SK-N-SH treated with all-trans-retinoic acid at 6 μM for 48 hours (cell line): ENCODE measurements around the gene LRR1.

Source experiments
- GLIS3 ChIP-seq: fragments of 250-450 bp; sonication (Bioruptor Pico); IDR thresholded peaks from 2 replicates; pipeline ENCODE4 v1.5.0; 2020; ENCODE audit warnings: mild to moderate bottlenecking, moderate library complexity
- PATZ1 ChIP-seq: fragments of 250-450 bp; sonication (Bioruptor Pico); IDR thresholded peaks from 2 replicates; pipeline ENCODE4 v1.8.0; 2020; ENCODE audit warnings: mild to moderate bottlenecking, moderate library complexity, borderline replicate concordance
- PPARA ChIP-seq: fragments of 250-450 bp; sonication (Bioruptor Pico); IDR thresholded peaks from 2 replicates; pipeline ENCODE4 v1.5.0; 2020; ENCODE audit warnings: mild to moderate bottlenecking, borderline replicate concordance
- TCF4 ChIP-seq: fragments of 250-450 bp; sonication (Bioruptor Pico); IDR thresholded peaks from 2 replicates; pipeline ENCODE4 v1.8.0; 2021; ENCODE audit warnings: mild to moderate bottlenecking, moderate library complexity, borderline replicate concordance
- ZC3H10 ChIP-seq: fragments of 250-450 bp; sonication (Bioruptor Pico); IDR thresholded peaks from 2 replicates; pipeline ENCODE4 v1.5.1; 2021; ENCODE audit warnings: mild to moderate bottlenecking, moderate library complexity
- ZFP3 ChIP-seq: fragments of 250-450 bp; sonication (Bioruptor Pico); IDR thresholded peaks from 2 replicates; pipeline ENCODE4 v1.5.0; 2020; ENCODE audit warnings: mild to moderate bottlenecking, moderate library complexity
- ZNF8 ChIP-seq: fragments of 450-650 bp; formaldehyde crosslinking; IDR thresholded peaks from 2 replicates; pipeline ENCODE4 v1.5.0; 2020; ENCODE audit warnings: mild to moderate bottlenecking, moderate library complexity

GRCh38 chr14:49551569-49551968, 47.2 kb upstream of the LRR1 start:
- no peak for TF ChIP-seq ZFP3
- TF ChIP-seq TCF4 (CRISPR knock-in tag), result no peak
- no peak for TF ChIP-seq PATZ1 (CRISPR knock-in tag)
- TF ChIP-seq ZNF8 (CRISPR knock-in tag), result no peak
- TF ChIP-seq PPARA, result no peak
- no peak for TF ChIP-seq ZC3H10 (CRISPR knock-in tag)
- TF ChIP-seq GLIS3 (CRISPR knock-in tag), result no peak
